Trophoblast cell (in vitro differentiated cells and primary cell): ENCODE results near the gene YKT6.

Experiments used
- DNase-seq, 2 donors: peaks; one replicate each; pipeline ENCODE4 v3.0.0-alpha.2; 2016
- H2AFZ ChIP-seq: 2 replicates; pipeline ENCODE4 v1.6.1; 2013; ENCODE audit warnings: low read length, moderate library complexity, mild to moderate bottlenecking; ENCODE audit not compliant: insufficient read depth, poor library complexity
- H2AK5ac ChIP-seq: 2 replicates; pipeline ENCODE4 v1.6.1; 2013; ENCODE audit warnings: mild to moderate bottlenecking, low read length
- H2BK120ac ChIP-seq: 2 replicates; pipeline ENCODE4 v1.6.1; 2013; ENCODE audit warnings: low read length, mild to moderate bottlenecking, moderate library complexity; ENCODE audit not compliant: insufficient read depth, poor library complexity
- H2BK12ac ChIP-seq: 2 replicates; pipeline ENCODE4 v1.6.1; 2013; ENCODE audit warnings: mild to moderate bottlenecking, low read length, moderate library complexity
- H2BK5ac ChIP-seq: 2 replicates; pipeline ENCODE4 v1.6.1; 2013; ENCODE audit warnings: low read length, low read depth, moderate library complexity, mild to moderate bottlenecking; ENCODE audit not compliant: poor library complexity
- H3K14ac ChIP-seq: 2 replicates; pipeline ENCODE4 v1.6.1; 2013; ENCODE audit warnings: mild to moderate bottlenecking, low read length
- H3K18ac ChIP-seq: 2 replicates; pipeline ENCODE4 v1.6.1; 2013; ENCODE audit warnings: mild to moderate bottlenecking, low read length
- H3K23ac ChIP-seq: 2 replicates; pipeline ENCODE4 v1.6.1; 2013; ENCODE audit warnings: low read length
- H3K27ac ChIP-seq: 2 replicates; pipeline ENCODE4 v1.5.1; 2013; ENCODE audit warnings: low read depth, mild to moderate bottlenecking, inconsistent platforms, low read length, moderate library complexity
- H3K27me3 ChIP-seq: 2 replicates; pipeline ENCODE4 v1.6.1; 2013; ENCODE audit warnings: inconsistent platforms, mild to moderate bottlenecking, low read length, moderate library complexity; ENCODE audit not compliant: insufficient read depth
- H3K36me3 ChIP-seq, 2 experiments: 1 replicate in 1 of 2; 2 replicates in 1 of 2; pipeline ENCODE4 v1.6.1; 2013; ENCODE audit warnings: low read length in 2 of 2, mild to moderate bottlenecking in 2 of 2, moderate library complexity in 1 of 2; ENCODE audit not compliant: insufficient read depth in 2 of 2, control insufficient read depth in 1 of 2
- H3K4ac ChIP-seq: 2 replicates; pipeline ENCODE4 v1.6.1; 2013; ENCODE audit warnings: low read depth, mild to moderate bottlenecking, low read length, moderate library complexity
- H3K4me1 ChIP-seq, 2 experiments: 1 replicate in 1 of 2; 2 replicates in 1 of 2; pipeline ENCODE4 v1.6.1; 2013; ENCODE audit warnings: low read length in 2 of 2, mild to moderate bottlenecking in 2 of 2, moderate library complexity in 1 of 2; ENCODE audit not compliant: insufficient read depth in 2 of 2, control insufficient read depth in 1 of 2
- H3K4me2 ChIP-seq: 2 replicates; pipeline ENCODE4 v1.6.1; 2013; ENCODE audit warnings: inconsistent platforms, mild to moderate bottlenecking, low read length, moderate library complexity
- H3K4me3 ChIP-seq: 2 replicates; pipeline ENCODE4 v1.5.1; 2013; ENCODE audit warnings: mild to moderate bottlenecking, low read depth, low read length, inconsistent platforms
- H3K79me1 ChIP-seq: one replicate; pipeline ENCODE4 v1.6.1; 2013; ENCODE audit warnings: low read length
- H3K79me2 ChIP-seq: 2 replicates; pipeline ENCODE4 v1.6.1; 2013; ENCODE audit warnings: low read length, mild to moderate bottlenecking; ENCODE audit not compliant: control insufficient read depth, insufficient read depth, poor library complexity
- H3K9ac ChIP-seq: 2 replicates; pipeline ENCODE4 v1.6.1; 2013; ENCODE audit warnings: mild to moderate bottlenecking, low read length
- H3K9me3 ChIP-seq: 2 replicates; pipeline ENCODE4 v1.6.1; 2013; ENCODE audit warnings: low read depth, mild to moderate bottlenecking, control low read depth, inconsistent platforms, low read length; ENCODE audit not compliant: insufficient read depth
- H4K12ac ChIP-seq: 2 replicates; pipeline ENCODE4 v1.6.1; 2013; ENCODE audit warnings: low read depth, mild to moderate bottlenecking, low read length, moderate library complexity
- H4K8ac ChIP-seq: 2 replicates; pipeline ENCODE4 v1.6.1; 2013; ENCODE audit warnings: low read depth, mild to moderate bottlenecking, low read length, moderate library complexity
- H4K91ac ChIP-seq: one replicate; pipeline ENCODE4 v1.6.1; 2013; ENCODE audit warnings: low read depth, mild to moderate bottlenecking, low read length, moderate library complexity
- WGBS: extraction: QIAGEN DNeasy Blood & Tissue Kit; methylation state at CpG from one replicate; pipeline ENCODE4 v1.1.7; 2013; ENCODE audit warnings: missing lambda C conversion rate; ENCODE audit not compliant: insufficient read length, insufficient coverage; ENCODE audit errors: extremely low coverage; 5-methylcytosine and 5-hydroxymethylcytosine counted together

The YKT6 gene

DNA sequence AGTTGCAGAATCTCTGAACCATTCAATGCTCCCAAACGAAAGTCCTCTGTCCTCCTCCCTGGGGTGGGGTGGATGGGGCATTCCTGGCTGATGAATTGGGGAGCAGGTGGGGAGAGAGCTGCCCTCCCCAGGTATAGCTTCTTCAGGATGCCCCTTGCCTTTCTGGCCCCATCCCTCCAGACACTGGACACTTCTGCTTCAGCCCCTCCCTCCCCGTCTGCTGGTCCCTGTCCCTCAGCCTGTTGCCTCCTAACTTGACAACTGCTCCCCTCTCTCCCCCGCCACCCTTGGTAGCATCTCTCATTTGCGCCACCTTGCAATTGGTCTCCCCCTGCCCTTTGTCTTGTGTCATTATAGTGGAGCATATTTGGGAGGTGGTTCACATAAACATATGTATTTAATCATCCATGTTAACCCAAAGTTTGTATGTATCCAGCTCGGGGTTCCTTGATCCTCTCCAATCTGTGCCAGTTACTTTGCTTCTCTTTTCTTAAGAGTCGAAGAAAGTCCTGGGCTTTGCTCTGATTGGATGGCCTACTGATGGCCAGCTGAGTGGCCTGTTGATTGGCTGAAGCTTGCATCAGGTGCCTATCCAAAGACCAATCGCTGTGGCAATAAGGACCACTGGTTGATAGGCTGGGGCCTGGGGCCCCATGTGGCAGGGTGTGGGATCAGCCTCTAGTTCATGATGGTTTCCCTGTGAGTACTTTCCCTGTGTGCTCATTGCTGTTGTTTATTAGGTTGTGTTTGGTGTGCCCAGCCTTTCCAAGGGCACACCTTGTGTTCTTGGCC is 7.6 kb upstream of the YKT6 start:
- Histone ChIP-seq H3K4me1 (no peaks in the 10 kb centered on the region), H3K4me3 (no peak overlapping the region)
- DNase-seq: no peak

GRCh38 chr7:44194069-44194468 is 6.7 kb upstream of the YKT6 start:
- Histone ChIP-seq H3K14ac (no peak overlapping the region), H2BK12ac (no peak overlapping the region), H3K9ac (no peak overlapping the region), H2BK5ac (no peak overlapping the region), H2BK120ac (no peak overlapping the region), H4K8ac (no peak overlapping the region), H3K4me1 (no peaks in the 10 kb centered on the region), H3K4ac (no peak overlapping the region), H3K27me3 (no peaks in the 10 kb centered on the region), H3K23ac (no peak overlapping the region), H2AK5ac (no peak overlapping the region), H2AFZ (no peak overlapping the region), H3K4me2 (no peak overlapping the region), H3K79me1 (no peaks in the 10 kb centered on the region), H3K27ac (no peak overlapping the region), H3K18ac (no peak overlapping the region), H4K12ac (no peak overlapping the region), H3K79me2 (no peaks in the 10 kb centered on the region), H4K91ac (no peak overlapping the region), H3K4me3 (no peak overlapping the region), H3K9me3 (no peaks in the 10 kb centered on the region), H3K36me3 (no peaks in the 10 kb centered on the region)
- DNase-seq: no peak
- WGBS: no CpG with 5 or more reads among the region's 2 CpGs

More for the DNA sequence above, 7.6 kb upstream of the YKT6 start:
- Histone ChIP-seq H3K14ac (no peak overlapping the region), H2BK12ac (no peak overlapping the region), H3K9me3 (no peaks in the 10 kb centered on the region), H3K18ac (no peak overlapping the region), H3K27ac (no peak overlapping the region), H3K4ac (no peak overlapping the region), H3K27me3 (no peaks in the 10 kb centered on the region), H4K8ac (no peak overlapping the region), H3K79me2 (no peaks in the 10 kb centered on the region), H4K12ac (no peak overlapping the region), H3K79me1 (no peaks in the 10 kb centered on the region), H2BK120ac (no peak overlapping the region), H2BK5ac (no peak overlapping the region), H3K36me3 (no peaks in the 10 kb centered on the region), H2AFZ (no peak overlapping the region), H3K23ac (no peak overlapping the region), H2AK5ac (no peak overlapping the region), H4K91ac (no peak overlapping the region), H3K9ac (no peak overlapping the region), H3K4me2 (no peak overlapping the region)
- WGBS: no CpG with 5 or more reads among the region's 7 CpGs

DNA sequence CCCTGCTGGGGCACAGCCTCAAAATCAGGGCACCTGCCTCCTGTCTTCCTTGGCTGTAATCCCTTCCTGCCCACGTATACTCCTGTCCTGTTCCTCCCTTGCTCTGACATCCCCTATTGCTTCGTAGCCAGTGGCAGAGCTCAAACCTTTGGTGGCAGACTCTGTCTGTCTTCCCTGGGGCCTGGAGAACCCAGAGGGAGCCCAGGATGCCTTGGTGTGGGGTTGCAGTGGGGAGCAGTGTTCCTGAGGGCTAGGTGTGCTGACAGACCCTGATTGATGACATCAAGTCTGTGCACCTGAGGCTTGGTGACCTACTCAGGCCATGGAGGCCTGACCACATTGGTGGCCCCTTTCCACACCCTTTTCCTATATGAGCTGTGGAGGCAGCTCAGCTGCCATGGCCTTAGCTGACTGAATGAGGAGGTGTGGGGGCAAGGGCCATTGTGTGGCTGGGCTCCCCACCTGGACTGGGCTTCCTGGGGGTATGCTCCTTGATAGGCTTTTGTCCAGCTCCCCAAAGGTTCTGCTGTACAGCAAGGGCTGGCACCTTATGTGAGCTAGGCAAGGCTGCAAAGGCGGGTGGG is 6.1 kb upstream of the YKT6 start:
- no peak overlapping the region for H3K27ac ChIP-seq
- DNase-seq: no peak
- no peaks in the 10 kb centered on the region for H3K79me1 ChIP-seq
- no peak overlapping the region for H3K4me2 ChIP-seq
- no peak overlapping the region for H4K91ac ChIP-seq
- no peak overlapping the region for H3K4me3 ChIP-seq
- no peaks in the 10 kb centered on the region for H3K27me3 ChIP-seq
- no peaks in the 10 kb centered on the region for H3K9me3 ChIP-seq
- no peak overlapping the region for H2AFZ ChIP-seq
- H3K79me2 ChIP-seq: no peaks in the 10 kb centered on the region
- H4K8ac ChIP-seq: no peak overlapping the region
- no peak overlapping the region for H3K4ac ChIP-seq
- H2BK120ac ChIP-seq: no peak overlapping the region
- H3K36me3 ChIP-seq: no peaks in the 10 kb centered on the region
- no peak overlapping the region for H2BK5ac ChIP-seq
- no peak overlapping the region for H2AK5ac ChIP-seq
- no peak overlapping the region for H4K12ac ChIP-seq
- H2BK12ac ChIP-seq: no peak overlapping the region
- no peak overlapping the region for H3K23ac ChIP-seq
- no peak overlapping the region for H3K18ac ChIP-seq
- no CpG with 5 or more reads among the region's 3 CpGs for WGBS
- H3K4me1 ChIP-seq: no peaks in the 10 kb centered on the region
- no peak overlapping the region for H3K9ac ChIP-seq
- no peak overlapping the region for H3K14ac ChIP-seq

DNA sequence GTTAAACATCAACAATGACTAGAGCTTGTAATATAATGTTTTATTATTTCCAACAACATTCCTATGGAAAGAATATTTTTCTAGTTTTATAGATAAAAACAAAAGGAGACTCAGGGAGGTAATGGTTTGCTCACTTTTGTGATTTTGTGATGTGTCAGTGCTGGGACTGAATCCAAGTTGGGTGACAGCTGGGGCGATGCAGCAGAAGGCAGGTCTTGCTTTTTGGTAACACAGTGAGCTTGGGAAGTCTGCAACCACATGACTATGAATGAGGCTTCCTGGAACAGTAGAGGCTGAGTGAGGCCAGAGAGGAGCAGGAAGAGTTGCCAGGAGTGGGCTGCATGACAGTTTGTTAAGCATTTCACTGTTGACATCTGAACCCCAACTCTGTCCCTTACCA is 4.9 kb upstream of the YKT6 start:
- H3K9ac ChIP-seq: no peak overlapping the region

More for the DNA sequence above, 4.9 kb upstream of the YKT6 start:
- no CpG with 5 or more reads among the region's 1 CpG for WGBS
- H3K14ac ChIP-seq: no peak overlapping the region
- H3K4me2 ChIP-seq: no peak overlapping the region
- H2BK120ac ChIP-seq: no peak overlapping the region
- no peak overlapping the region for H2AFZ ChIP-seq
- no peak for DNase-seq
- no peak overlapping the region for H3K23ac ChIP-seq
- H3K79me2 ChIP-seq: peaks cover 1% of the 10 kb centered on the region
- no peak overlapping the region for H3K18ac ChIP-seq
- no peak overlapping the region for H3K4ac ChIP-seq
- H4K91ac ChIP-seq: no peak overlapping the region
- H3K79me1 ChIP-seq: peaks cover under 1% of the 10 kb centered on the region
- H3K27me3 ChIP-seq: no peaks in the 10 kb centered on the region
- no peaks in the 10 kb centered on the region for H3K4me1 ChIP-seq
- no peaks in the 10 kb centered on the region for H3K9me3 ChIP-seq
- H3K27ac ChIP-seq: no peak overlapping the region
- no peak overlapping the region for H3K4me3 ChIP-seq
- H3K36me3 ChIP-seq: no peaks in the 10 kb centered on the region
- no peak overlapping the region for H2AK5ac ChIP-seq
- H4K8ac ChIP-seq: no peak overlapping the region
- H2BK5ac ChIP-seq: no peak overlapping the region
- no peak overlapping the region for H4K12ac ChIP-seq
- no peak overlapping the region for H2BK12ac ChIP-seq
